GM23338 (cell line): ENCODE data around the gene AVP. TPM values are rescaled to one million over a fixed set of nuclear protein-coding genes. Genes with fewer than 3 reads are reported as not detected.
"Not testable (repeated sequence)": the region's sequence is repeated elsewhere in the genome, so short reads cannot be mapped to it uniquely, and the experiment has no call there.

Experiments used
- ATAC-seq: fragments of 200-7000 bp; cut with Tn5 transposase; 3 replicates; pipeline ENCODE4 v1.9.1; 2020
- DNase-seq: peaks from one replicate; pipeline ENCODE4 v3.0.0-alpha.2; 2015; ENCODE audit warnings: low spot score
- H2AFZ ChIP-seq: fragments of 200-600 bp; sonication (generic); 2 replicates; pipeline ENCODE4 v1.8.0; 2016; ENCODE audit warnings: antibody characterized with exemption, mild to moderate bottlenecking, moderate library complexity
- H3F3A ChIP-seq: fragments of 200-600 bp; sonication (generic); replicated peaks from 2 replicates; pipeline ENCODE4 v1.8.0; 2017; ENCODE audit warnings: antibody characterized with exemption, mixed run types, low read depth
- H3K27ac ChIP-seq: fragments of 200-600 bp; sonication (generic); 2 replicates; pipeline ENCODE4 v1.6.1; 2016; ENCODE audit warnings: low read depth
- H3K27me3 ChIP-seq: fragments of 200-600 bp; sonication (generic); 2 replicates; pipeline ENCODE4 v1.8.0; 2016; ENCODE audit warnings: mild to moderate bottlenecking, mixed run types, moderate library complexity; ENCODE audit not compliant: insufficient read depth
- H3K36me3 ChIP-seq: fragments of 200-600 bp; sonication (generic); 2 replicates; pipeline ENCODE4 v1.8.0; 2016; ENCODE audit warnings: mild to moderate bottlenecking; ENCODE audit not compliant: insufficient read depth
- H3K4me1 ChIP-seq: fragments of 200-600 bp; sonication (generic); 2 replicates; pipeline ENCODE4 v1.8.0; 2016; ENCODE audit warnings: mild to moderate bottlenecking, moderate library complexity; ENCODE audit not compliant: insufficient read depth
- H3K4me2 ChIP-seq: fragments of 200-600 bp; sonication (generic); 2 replicates; pipeline ENCODE4 v1.7.1; 2017; ENCODE audit warnings: mixed run types
- H3K4me3 ChIP-seq: fragments of 200-600 bp; sonication (generic); 2 replicates; pipeline ENCODE4 v1.6.1; 2016; ENCODE audit warnings: mixed run types
- H3K79me2 ChIP-seq: fragments of 200-600 bp; sonication (generic); replicated peaks from 2 replicates; pipeline ENCODE4 v1.8.0; 2017; ENCODE audit warnings: mild to moderate bottlenecking; ENCODE audit not compliant: insufficient read depth
- H3K9me2 ChIP-seq: fragments of 200-600 bp; sonication (generic); 2 replicates; pipeline ENCODE4 v1.8.0; 2017; ENCODE audit not compliant: insufficient read depth
- H4K20me1 ChIP-seq: fragments of 200-600 bp; sonication (generic); replicated peaks from 2 replicates; pipeline ENCODE4 v1.8.0; 2017; ENCODE audit warnings: mild to moderate bottlenecking; ENCODE audit not compliant: insufficient read depth
- H3K27ac Mint-ChIP-seq: 2 replicates; pipeline ENCODE4 v1.8.0; 2020; ENCODE audit warnings: inconsistent platforms, mild to moderate bottlenecking, moderate library complexity, mixed read lengths
- H3K27me3 Mint-ChIP-seq: 3 replicates; pipeline ENCODE4 v1.8.0; 2022; ENCODE audit warnings: low read depth, mild to moderate bottlenecking, moderate library complexity, mixed read lengths, inconsistent platforms; ENCODE audit not compliant: insufficient read depth, poor library complexity
- H3K36me3 Mint-ChIP-seq: 3 replicates; pipeline ENCODE4 v1.8.0; 2021; ENCODE audit warnings: low read depth, mild to moderate bottlenecking, inconsistent platforms, moderate library complexity, mixed read lengths
- H3K4me1 Mint-ChIP-seq: 3 replicates; pipeline ENCODE4 v1.8.0; 2020; ENCODE audit warnings: mild to moderate bottlenecking, inconsistent platforms, mixed read lengths
- H3K4me3 Mint-ChIP-seq: 3 replicates; pipeline ENCODE4 v1.8.0; 2021; ENCODE audit warnings: moderate library complexity, mild to moderate bottlenecking, inconsistent platforms, mixed read lengths
- H3K9me3 Mint-ChIP-seq: 3 replicates; pipeline ENCODE4 v1.8.0; 2020; ENCODE audit warnings: moderate library complexity, mild to moderate bottlenecking, inconsistent platforms, mixed read lengths
- CREB1 ChIP-seq: fragments of 250-450 bp; sonication (Bioruptor Pico); IDR thresholded peaks from 2 replicates; pipeline ENCODE4 v1.5.0; 2020; ENCODE audit warnings: low read depth, mild to moderate bottlenecking, moderate library complexity
- EZH2 ChIP-seq: fragments of 200-600 bp; sonication (generic); IDR thresholded peaks from one replicate; pipeline ENCODE4 v1.8.0; 2017; ENCODE audit warnings: antibody characterized with exemption, mild to moderate bottlenecking, low read depth; ENCODE audit not compliant: unreplicated experiment
- EZH2phosphoT487 ChIP-seq: fragments of 200-600 bp; sonication (generic); IDR thresholded peaks from one replicate; pipeline ENCODE4 v1.8.1; 2018; ENCODE audit warnings: antibody characterized with exemption; ENCODE audit not compliant: unreplicated experiment
- NANOG ChIP-seq: IDR thresholded peaks from 2 replicates; pipeline ENCODE4 v1.6.1; 2016; ENCODE audit warnings: antibody characterized with exemption, borderline replicate concordance
- POLR2AphosphoS5 ChIP-seq: IDR thresholded peaks from 2 replicates; pipeline ENCODE4 v1.6.1; 2016; ENCODE audit warnings: antibody characterized with exemption, low read depth
- ZNF114 ChIP-seq: fragments of 250-450 bp; sonication (Bioruptor Pico); IDR thresholded peaks from 2 replicates; pipeline ENCODE4 v1.5.0; 2020; ENCODE audit warnings: mild to moderate bottlenecking, moderate library complexity
- ZNF331 ChIP-seq: fragments of 250-450 bp; sonication (Bioruptor Pico); IDR thresholded peaks from 2 replicates; pipeline ENCODE4 v1.5.0; 2020; ENCODE audit warnings: low read depth, mild to moderate bottlenecking, moderate library complexity
- polyA plus RNA-seq: library from polyadenylated mRNA; unstranded; fragments of >200 nt; fragmentation: Nextera tagmentation; extraction: Ambion mirVana; gene quantifications from 2 replicates; pipeline ENCODE4 v1.2.1, GENCODE V29; 2016
- total RNA-seq: library from RNA; depleted of rRNA; stranded (reverse); fragments of >200 nt; shearing (Covaris generic); gene quantifications from 2 replicates; pipeline ENCODE4 v1.2.3, GENCODE V29; 2014
- TF ChIP-seq, protein P1 (sequence below), 2 experiments: fragments of 200-600 bp in 1 of 2; sonication (generic) in 1 of 2; conservative IDR thresholded peaks; 2 replicates each; pipeline versions ENCODE4 v1.5.1 to v1.6.1; 2016 to 2017; ENCODE audit warnings: antibody characterized with exemption in 2 of 2, low read depth in 2 of 2, mild to moderate bottlenecking in 2 of 2, moderate library complexity in 1 of 2
- TF ChIP-seq, protein P2 (sequence below): IDR thresholded peaks from one replicate; pipeline ENCODE4 v1.6.1; 2018; ENCODE audit warnings: antibody characterized with exemption; ENCODE audit not compliant: unreplicated experiment

AVP gene
- total and polyA plus RNA-seq, 2 experiments from 2014 or later, result 0.60 TPM; not detected in 1

DNA sequence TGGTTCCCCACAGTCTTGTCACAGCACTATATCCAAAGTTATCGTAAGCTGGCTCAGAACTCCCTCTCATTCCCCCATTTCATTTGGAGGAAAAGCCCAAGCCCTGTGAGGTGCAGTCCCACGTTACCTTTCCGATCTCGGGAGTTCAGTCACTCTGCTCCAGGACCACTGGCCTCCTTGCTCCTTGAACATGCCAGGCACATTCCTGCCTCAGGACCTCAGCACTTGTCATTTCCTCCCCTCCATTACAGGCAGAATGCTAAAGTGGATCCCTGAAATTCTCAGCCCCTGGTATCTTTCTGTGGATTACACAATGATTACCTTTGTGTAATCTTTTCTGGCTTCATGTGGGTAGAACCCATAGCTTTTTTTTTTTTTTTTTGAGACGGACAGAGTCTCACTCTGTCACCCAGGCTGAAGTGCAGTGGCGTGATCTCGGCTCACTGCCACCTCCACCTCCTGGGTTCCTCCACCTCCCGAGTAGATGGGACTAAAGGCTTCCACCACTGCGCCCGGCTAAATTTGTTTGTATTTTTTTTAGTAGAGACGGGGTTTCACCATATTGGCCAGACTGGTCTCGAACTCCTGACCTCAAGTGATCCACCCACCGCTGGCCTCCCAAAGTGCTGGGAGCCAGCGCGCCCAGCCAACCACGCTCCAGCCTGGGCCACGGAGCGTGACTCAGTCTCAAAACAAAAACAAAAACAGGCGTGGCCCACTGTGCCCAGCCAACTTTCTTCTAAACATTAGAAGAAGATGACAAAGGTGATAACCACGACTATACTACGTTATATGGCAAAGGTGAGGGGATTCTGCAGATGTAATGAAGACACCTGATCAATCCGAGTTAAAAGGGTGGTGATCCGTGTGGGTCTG is 17.1 kb downstream of the AVP start (continued):
- no peak for TF ChIP-seq ZNF114
- TF ChIP-seq, protein P1, sequence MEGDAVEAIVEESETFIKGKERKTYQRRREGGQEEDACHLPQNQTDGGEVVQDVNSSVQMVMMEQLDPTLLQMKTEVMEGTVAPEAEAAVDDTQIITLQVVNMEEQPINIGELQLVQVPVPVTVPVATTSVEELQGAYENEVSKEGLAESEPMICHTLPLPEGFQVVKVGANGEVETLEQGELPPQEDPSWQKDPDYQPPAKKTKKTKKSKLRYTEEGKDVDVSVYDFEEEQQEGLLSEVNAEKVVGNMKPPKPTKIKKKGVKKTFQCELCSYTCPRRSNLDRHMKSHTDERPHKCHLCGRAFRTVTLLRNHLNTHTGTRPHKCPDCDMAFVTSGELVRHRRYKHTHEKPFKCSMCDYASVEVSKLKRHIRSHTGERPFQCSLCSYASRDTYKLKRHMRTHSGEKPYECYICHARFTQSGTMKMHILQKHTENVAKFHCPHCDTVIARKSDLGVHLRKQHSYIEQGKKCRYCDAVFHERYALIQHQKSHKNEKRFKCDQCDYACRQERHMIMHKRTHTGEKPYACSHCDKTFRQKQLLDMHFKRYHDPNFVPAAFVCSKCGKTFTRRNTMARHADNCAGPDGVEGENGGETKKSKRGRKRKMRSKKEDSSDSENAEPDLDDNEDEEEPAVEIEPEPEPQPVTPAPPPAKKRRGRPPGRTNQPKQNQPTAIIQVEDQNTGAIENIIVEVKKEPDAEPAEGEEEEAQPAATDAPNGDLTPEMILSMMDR (conservative IDR thresholded peaks at IDR 0.05; ENCODE audit: low read depth in 2 of 2), result no peak
- no peak for TF ChIP-seq ZNF331 (CRISPR knock-in tag)
- no peak for TF ChIP-seq EZH2phosphoT487
- TF ChIP-seq CREB1 (CRISPR knock-in tag), result no peak
- no peak for TF ChIP-seq EZH2
- TF ChIP-seq, protein P2, sequence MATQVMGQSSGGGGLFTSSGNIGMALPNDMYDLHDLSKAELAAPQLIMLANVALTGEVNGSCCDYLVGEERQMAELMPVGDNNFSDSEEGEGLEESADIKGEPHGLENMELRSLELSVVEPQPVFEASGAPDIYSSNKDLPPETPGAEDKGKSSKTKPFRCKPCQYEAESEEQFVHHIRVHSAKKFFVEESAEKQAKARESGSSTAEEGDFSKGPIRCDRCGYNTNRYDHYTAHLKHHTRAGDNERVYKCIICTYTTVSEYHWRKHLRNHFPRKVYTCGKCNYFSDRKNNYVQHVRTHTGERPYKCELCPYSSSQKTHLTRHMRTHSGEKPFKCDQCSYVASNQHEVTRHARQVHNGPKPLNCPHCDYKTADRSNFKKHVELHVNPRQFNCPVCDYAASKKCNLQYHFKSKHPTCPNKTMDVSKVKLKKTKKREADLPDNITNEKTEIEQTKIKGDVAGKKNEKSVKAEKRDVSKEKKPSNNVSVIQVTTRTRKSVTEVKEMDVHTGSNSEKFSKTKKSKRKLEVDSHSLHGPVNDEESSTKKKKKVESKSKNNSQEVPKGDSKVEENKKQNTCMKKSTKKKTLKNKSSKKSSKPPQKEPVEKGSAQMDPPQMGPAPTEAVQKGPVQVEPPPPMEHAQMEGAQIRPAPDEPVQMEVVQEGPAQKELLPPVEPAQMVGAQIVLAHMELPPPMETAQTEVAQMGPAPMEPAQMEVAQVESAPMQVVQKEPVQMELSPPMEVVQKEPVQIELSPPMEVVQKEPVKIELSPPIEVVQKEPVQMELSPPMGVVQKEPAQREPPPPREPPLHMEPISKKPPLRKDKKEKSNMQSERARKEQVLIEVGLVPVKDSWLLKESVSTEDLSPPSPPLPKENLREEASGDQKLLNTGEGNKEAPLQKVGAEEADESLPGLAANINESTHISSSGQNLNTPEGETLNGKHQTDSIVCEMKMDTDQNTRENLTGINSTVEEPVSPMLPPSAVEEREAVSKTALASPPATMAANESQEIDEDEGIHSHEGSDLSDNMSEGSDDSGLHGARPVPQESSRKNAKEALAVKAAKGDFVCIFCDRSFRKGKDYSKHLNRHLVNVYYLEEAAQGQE, result no peak
- TF ChIP-seq POLR2AphosphoS5, result no peak
- TF ChIP-seq NANOG, result no peak

DNA sequence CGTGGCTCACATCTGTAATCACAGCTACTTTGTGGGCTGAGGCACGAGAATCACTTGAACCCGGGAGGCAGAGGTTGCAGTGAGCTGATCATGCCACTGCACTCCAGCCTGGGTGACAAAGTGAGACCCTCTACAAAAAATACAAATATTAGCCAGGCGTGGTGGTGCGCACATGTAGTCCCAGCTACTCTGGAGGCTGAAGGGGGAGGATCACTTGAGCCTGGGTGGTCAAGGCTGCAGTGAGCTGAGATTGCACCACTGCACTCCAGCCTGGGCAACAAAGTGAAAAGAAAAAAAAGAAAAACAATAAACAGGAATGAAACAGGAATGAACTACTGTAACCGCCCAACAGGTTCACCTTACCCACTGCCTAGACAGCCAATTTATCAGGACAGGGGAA is 20.4 kb downstream of the AVP start:
- DNase-seq, H3F3A ChIP-seq, H3K4me1 ChIP-seq, H3K36me3 ChIP-seq, H3K9me2 ChIP-seq, H2AFZ ChIP-seq, H3K4me3 Mint-ChIP-seq, H4K20me1 ChIP-seq, ATAC-seq, H3K4me1 Mint-ChIP-seq, H3K79me2 ChIP-seq, H3K27ac ChIP-seq, H3K27me3 Mint-ChIP-seq, H3K9me3 Mint-ChIP-seq, H3K4me3 ChIP-seq, H3K27ac Mint-ChIP-seq, H3K27me3 ChIP-seq, H3K36me3 Mint-ChIP-seq, H3K4me2 ChIP-seq: not testable (repeated sequence)
